GM23338 (cell line): ENCODE results near the gene HEATR1. TPM values are rescaled to one million over a fixed set of nuclear protein-coding genes. Genes with fewer than 3 reads are reported as not detected.

ENCODE experiments used
- ATAC-seq: fragments of 200-7000 bp; cut with Tn5 transposase; 3 replicates; pipeline ENCODE4 v1.9.1; 2020
- DNase-seq: peaks from one replicate; pipeline ENCODE4 v3.0.0-alpha.2; 2015; ENCODE audit warnings: low spot score
- H2AFZ ChIP-seq: fragments of 200-600 bp; sonication (generic); 2 replicates; pipeline ENCODE4 v1.8.0; 2016; ENCODE audit warnings: antibody characterized with exemption, mild to moderate bottlenecking, moderate library complexity
- H3F3A ChIP-seq: fragments of 200-600 bp; sonication (generic); replicated peaks from 2 replicates; pipeline ENCODE4 v1.8.0; 2017; ENCODE audit warnings: antibody characterized with exemption, mixed run types, low read depth
- H3K27ac ChIP-seq: fragments of 200-600 bp; sonication (generic); 2 replicates; pipeline ENCODE4 v1.6.1; 2016; ENCODE audit warnings: low read depth
- H3K27me3 ChIP-seq: fragments of 200-600 bp; sonication (generic); 2 replicates; pipeline ENCODE4 v1.8.0; 2016; ENCODE audit warnings: mild to moderate bottlenecking, mixed run types, moderate library complexity; ENCODE audit not compliant: insufficient read depth
- H3K36me3 ChIP-seq: fragments of 200-600 bp; sonication (generic); 2 replicates; pipeline ENCODE4 v1.8.0; 2016; ENCODE audit warnings: mild to moderate bottlenecking; ENCODE audit not compliant: insufficient read depth
- H3K4me1 ChIP-seq: fragments of 200-600 bp; sonication (generic); 2 replicates; pipeline ENCODE4 v1.8.0; 2016; ENCODE audit warnings: mild to moderate bottlenecking, moderate library complexity; ENCODE audit not compliant: insufficient read depth
- H3K4me2 ChIP-seq: fragments of 200-600 bp; sonication (generic); 2 replicates; pipeline ENCODE4 v1.7.1; 2017; ENCODE audit warnings: mixed run types
- H3K4me3 ChIP-seq: fragments of 200-600 bp; sonication (generic); 2 replicates; pipeline ENCODE4 v1.6.1; 2016; ENCODE audit warnings: mixed run types
- H3K79me2 ChIP-seq: fragments of 200-600 bp; sonication (generic); replicated peaks from 2 replicates; pipeline ENCODE4 v1.8.0; 2017; ENCODE audit warnings: mild to moderate bottlenecking; ENCODE audit not compliant: insufficient read depth
- H3K9me2 ChIP-seq: fragments of 200-600 bp; sonication (generic); 2 replicates; pipeline ENCODE4 v1.8.0; 2017; ENCODE audit not compliant: insufficient read depth
- H4K20me1 ChIP-seq: fragments of 200-600 bp; sonication (generic); replicated peaks from 2 replicates; pipeline ENCODE4 v1.8.0; 2017; ENCODE audit warnings: mild to moderate bottlenecking; ENCODE audit not compliant: insufficient read depth
- H3K27ac Mint-ChIP-seq: 2 replicates; pipeline ENCODE4 v1.8.0; 2020; ENCODE audit warnings: inconsistent platforms, mild to moderate bottlenecking, moderate library complexity, mixed read lengths
- H3K27me3 Mint-ChIP-seq: 3 replicates; pipeline ENCODE4 v1.8.0; 2022; ENCODE audit warnings: low read depth, mild to moderate bottlenecking, moderate library complexity, mixed read lengths, inconsistent platforms; ENCODE audit not compliant: insufficient read depth, poor library complexity
- H3K36me3 Mint-ChIP-seq: 3 replicates; pipeline ENCODE4 v1.8.0; 2021; ENCODE audit warnings: low read depth, mild to moderate bottlenecking, inconsistent platforms, moderate library complexity, mixed read lengths
- H3K4me1 Mint-ChIP-seq: 3 replicates; pipeline ENCODE4 v1.8.0; 2020; ENCODE audit warnings: mild to moderate bottlenecking, inconsistent platforms, mixed read lengths
- H3K4me3 Mint-ChIP-seq: 3 replicates; pipeline ENCODE4 v1.8.0; 2021; ENCODE audit warnings: moderate library complexity, mild to moderate bottlenecking, inconsistent platforms, mixed read lengths
- H3K9me3 Mint-ChIP-seq: 3 replicates; pipeline ENCODE4 v1.8.0; 2020; ENCODE audit warnings: moderate library complexity, mild to moderate bottlenecking, inconsistent platforms, mixed read lengths
- CREB1 ChIP-seq: fragments of 250-450 bp; sonication (Bioruptor Pico); IDR thresholded peaks from 2 replicates; pipeline ENCODE4 v1.5.0; 2020; ENCODE audit warnings: low read depth, mild to moderate bottlenecking, moderate library complexity
- ETS1 ChIP-seq: IDR thresholded peaks from 2 replicates; pipeline ENCODE4 v1.6.1; 2016; ENCODE audit warnings: antibody characterized with exemption
- EZH2phosphoT487 ChIP-seq: fragments of 200-600 bp; sonication (generic); IDR thresholded peaks from one replicate; pipeline ENCODE4 v1.8.1; 2018; ENCODE audit warnings: antibody characterized with exemption; ENCODE audit not compliant: unreplicated experiment
- NANOG ChIP-seq: IDR thresholded peaks from 2 replicates; pipeline ENCODE4 v1.6.1; 2016; ENCODE audit warnings: antibody characterized with exemption, borderline replicate concordance
- POLR2AphosphoS5 ChIP-seq: IDR thresholded peaks from 2 replicates; pipeline ENCODE4 v1.6.1; 2016; ENCODE audit warnings: antibody characterized with exemption, low read depth
- REST ChIP-seq: IDR thresholded peaks from one replicate; pipeline ENCODE4 v1.6.1; 2018; ENCODE audit warnings: antibody characterized with exemption; ENCODE audit not compliant: unreplicated experiment
- STAT1 ChIP-seq: IDR thresholded peaks from one replicate; pipeline ENCODE4 v1.6.1; 2016; ENCODE audit warnings: antibody characterized with exemption; ENCODE audit not compliant: unreplicated experiment
- ZNF114 ChIP-seq: fragments of 250-450 bp; sonication (Bioruptor Pico); IDR thresholded peaks from 2 replicates; pipeline ENCODE4 v1.5.0; 2020; ENCODE audit warnings: mild to moderate bottlenecking, moderate library complexity
- ZNF331 ChIP-seq: fragments of 250-450 bp; sonication (Bioruptor Pico); IDR thresholded peaks from 2 replicates; pipeline ENCODE4 v1.5.0; 2020; ENCODE audit warnings: low read depth, mild to moderate bottlenecking, moderate library complexity
- ZNF462 ChIP-seq: fragments of 250-450 bp; sonication (Bioruptor Pico); IDR thresholded peaks from 2 replicates; pipeline ENCODE4 v1.5.0; 2020; ENCODE audit warnings: mild to moderate bottlenecking, moderate library complexity
- polyA plus RNA-seq: library from polyadenylated mRNA; unstranded; fragments of >200 nt; fragmentation: Nextera tagmentation; extraction: Ambion mirVana; gene quantifications from 2 replicates; pipeline ENCODE4 v1.2.1, GENCODE V29; 2016
- total RNA-seq: library from RNA; depleted of rRNA; stranded (reverse); fragments of >200 nt; shearing (Covaris generic); gene quantifications from 2 replicates; pipeline ENCODE4 v1.2.3, GENCODE V29; 2014
- TF ChIP-seq, protein P1 (sequence below), 2 experiments: fragments of 200-600 bp in 1 of 2; sonication (generic) in 1 of 2; conservative IDR thresholded peaks; 2 replicates each; pipeline versions ENCODE4 v1.5.1 to v1.6.1; 2016 to 2017; ENCODE audit warnings: antibody characterized with exemption in 2 of 2, low read depth in 2 of 2, mild to moderate bottlenecking in 2 of 2, moderate library complexity in 1 of 2

The HEATR1 gene
- total and polyA plus RNA-seq, 2 experiments from 2014 or later, result 17.2 to 81.1 TPM

GRCh38 chr1:236589531-236589930 is 14.8 kb downstream of the HEATR1 start:
- DNase-seq (no peak), ATAC-seq (no peak)
- Histone ChIP-seq H3K27ac (no peak overlapping the region), H3K27me3 (no peaks in the 10 kb centered on the region), H2AFZ (no peak overlapping the region), H3K4me3 (no peak overlapping the region), H3K36me3 (peaks cover 80% of the 10 kb centered on the region; the same call in 1 of the 2 replicates), H3K9me2 (no peaks in the 10 kb centered on the region), H3K79me2 (no peaks in the 10 kb centered on the region), H3K4me1 (no peaks in the 10 kb centered on the region), H3F3A (no peaks in the 10 kb centered on the region), H3K4me2 (no peak overlapping the region), H4K20me1 (no peaks in the 10 kb centered on the region; the same call in none of the 2 replicates)
- H3K27me3 Mint-ChIP-seq, result no peaks in the 10 kb centered on the region
- TF ChIP-seq ZNF114 (CRISPR knock-in tag), result no peak
- no peak for TF ChIP-seq POLR2AphosphoS5
- no peak for TF ChIP-seq ETS1
- TF ChIP-seq ZNF331, result no peak
- no peak for TF ChIP-seq CREB1 (CRISPR knock-in tag)
- no peak for TF ChIP-seq NANOG
- TF ChIP-seq STAT1, result no peak
- TF ChIP-seq EZH2phosphoT487, result no peak
- TF ChIP-seq, protein P1, sequence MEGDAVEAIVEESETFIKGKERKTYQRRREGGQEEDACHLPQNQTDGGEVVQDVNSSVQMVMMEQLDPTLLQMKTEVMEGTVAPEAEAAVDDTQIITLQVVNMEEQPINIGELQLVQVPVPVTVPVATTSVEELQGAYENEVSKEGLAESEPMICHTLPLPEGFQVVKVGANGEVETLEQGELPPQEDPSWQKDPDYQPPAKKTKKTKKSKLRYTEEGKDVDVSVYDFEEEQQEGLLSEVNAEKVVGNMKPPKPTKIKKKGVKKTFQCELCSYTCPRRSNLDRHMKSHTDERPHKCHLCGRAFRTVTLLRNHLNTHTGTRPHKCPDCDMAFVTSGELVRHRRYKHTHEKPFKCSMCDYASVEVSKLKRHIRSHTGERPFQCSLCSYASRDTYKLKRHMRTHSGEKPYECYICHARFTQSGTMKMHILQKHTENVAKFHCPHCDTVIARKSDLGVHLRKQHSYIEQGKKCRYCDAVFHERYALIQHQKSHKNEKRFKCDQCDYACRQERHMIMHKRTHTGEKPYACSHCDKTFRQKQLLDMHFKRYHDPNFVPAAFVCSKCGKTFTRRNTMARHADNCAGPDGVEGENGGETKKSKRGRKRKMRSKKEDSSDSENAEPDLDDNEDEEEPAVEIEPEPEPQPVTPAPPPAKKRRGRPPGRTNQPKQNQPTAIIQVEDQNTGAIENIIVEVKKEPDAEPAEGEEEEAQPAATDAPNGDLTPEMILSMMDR (conservative IDR thresholded peaks at IDR 0.05; ENCODE audit: low read depth in 2 of 2), result no peak
- no peak for TF ChIP-seq ZNF462 (CRISPR knock-in tag)
- no peak for TF ChIP-seq REST
- H3K4me1 Mint-ChIP-seq, result no peaks in the 10 kb centered on the region
- H3K27ac Mint-ChIP-seq, result no peak overlapping the region
- no peak overlapping the region for H3K4me3 Mint-ChIP-seq
- no peaks in the 10 kb centered on the region for H3K9me3 Mint-ChIP-seq
- peaks cover 80% of the 10 kb centered on the region for H3K36me3 Mint-ChIP-seq
